ENCODE measurements around the gene KCTD10.

- TF ChIP-seq CTCF (IDR thresholded peaks at IDR 0.05) (no peak), POLR2A (IDR thresholded peaks at IDR 0.05) (no peak)
Measured at GRCh38 chr12:109479761-109480160, 2.7 kb upstream of the KCTD10 start.

All from uterus (tissue), 2 donors.